Liver (tissue), 3 donors: ENCODE data around the gene TMEM176A.

Source experiments
- ATF3 ChIP-seq: IDR thresholded peaks from 2 replicates; pipeline ENCODE4 v1.6.1; 2016; ENCODE audit warnings: antibody characterized with exemption
- CTCF ChIP-seq: fragments of 150-350 bp; IDR thresholded peaks from 2 replicates; pipeline ENCODE4 v1.5.1; 2017; ENCODE audit warnings: improper control_type of control experiment, low read depth, low read length; ENCODE audit not compliant: missing input control
- EGR1 ChIP-seq, 2 donors: IDR thresholded peaks; 2 replicates each; pipeline ENCODE4 v1.6.1; 2016 to 2018; ENCODE audit warnings: antibody characterized with exemption in 2 of 2, low read depth in 2 of 2
- FOXA1 ChIP-seq: IDR thresholded peaks from 2 replicates; pipeline ENCODE4 v1.6.1; 2016; ENCODE audit warnings: antibody characterized with exemption
- GABPA ChIP-seq, 2 donors: IDR thresholded peaks in 1 of 2; conservative IDR thresholded peaks in 1 of 2; 2 replicates each; pipeline ENCODE4 v1.6.1; 2016; ENCODE audit warnings: antibody characterized with exemption in 2 of 2, mild to moderate bottlenecking in 1 of 2, moderate library complexity in 1 of 2
- HNF4A ChIP-seq, 2 donors: conservative IDR thresholded peaks; 2 replicates each; pipeline ENCODE4 v1.6.1; 2016; ENCODE audit warnings: antibody characterized with exemption in 2 of 2, mild to moderate bottlenecking in 2 of 2
- HNF4G ChIP-seq: IDR thresholded peaks from 2 replicates; pipeline ENCODE4 v1.6.1; 2016; ENCODE audit warnings: antibody characterized with exemption
- JUND ChIP-seq, 2 donors: IDR thresholded peaks; 2 replicates each; pipeline ENCODE4 v1.6.1; 2016; ENCODE audit warnings: antibody characterized with exemption in 2 of 2
- RAD21 ChIP-seq, 2 donors: IDR thresholded peaks; 2 replicates each; pipeline ENCODE4 v1.6.1; 2016; ENCODE audit warnings: antibody characterized with exemption in 2 of 2, mild to moderate bottlenecking in 2 of 2
- REST ChIP-seq: IDR thresholded peaks from 2 replicates; pipeline ENCODE4 v1.6.1; 2016; ENCODE audit warnings: antibody characterized with exemption, mild to moderate bottlenecking
- SP1 ChIP-seq: IDR thresholded peaks from 2 replicates; pipeline ENCODE4 v1.6.1; 2018; ENCODE audit warnings: antibody characterized with exemption, mild to moderate bottlenecking
- TAF1 ChIP-seq: conservative IDR thresholded peaks from 2 replicates; pipeline ENCODE4 v1.6.1; 2016; ENCODE audit warnings: antibody characterized with exemption, mild to moderate bottlenecking
- YY1 ChIP-seq: IDR thresholded peaks from 2 replicates; pipeline ENCODE4 v1.6.1; 2016; ENCODE audit warnings: antibody characterized with exemption, mild to moderate bottlenecking
- TF ChIP-seq, protein P1 (sequence below): IDR thresholded peaks from 2 replicates; pipeline ENCODE4 v1.6.1; 2016; ENCODE audit warnings: antibody characterized with exemption
- donor health status: healthy.
- donor health status: healthy.

DNA sequence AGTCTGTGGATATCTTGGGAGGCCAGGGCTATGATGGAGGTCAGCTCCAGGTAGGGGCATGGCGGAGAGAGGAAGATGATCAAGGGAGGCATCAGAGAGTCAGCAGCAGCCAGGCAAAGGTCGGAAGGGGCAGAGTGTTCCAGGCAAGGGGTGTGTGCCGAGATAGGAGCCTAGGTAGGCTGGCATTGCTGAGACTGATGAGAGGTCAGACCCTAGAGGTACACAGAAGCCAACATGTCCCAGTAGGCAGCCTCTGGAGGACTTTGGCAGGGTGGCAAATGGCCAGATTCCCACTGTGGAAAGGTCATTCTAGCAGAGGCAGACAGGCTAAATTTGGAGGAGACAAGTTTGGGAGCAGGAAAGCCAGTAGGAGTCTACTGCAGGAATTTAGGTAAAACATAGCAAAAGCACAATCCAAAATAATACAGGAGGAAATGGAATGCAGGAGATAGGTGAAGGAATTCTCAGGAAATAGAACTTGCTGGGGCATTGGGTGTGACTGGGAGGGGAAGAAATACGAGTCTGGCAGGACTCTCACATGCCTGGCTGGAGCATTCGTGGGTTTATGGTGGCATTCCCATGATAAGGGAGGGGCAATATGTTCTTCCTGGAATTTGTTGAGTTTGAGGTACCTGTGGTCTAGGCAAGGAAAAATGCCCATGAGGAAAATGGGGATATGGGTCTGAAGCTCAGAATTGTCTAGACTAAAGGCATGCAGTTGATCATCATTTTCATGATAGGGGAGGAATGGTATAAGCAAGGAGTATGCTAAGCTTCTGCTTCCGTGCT, 25.7 kb downstream of the TMEM176A start:
- TF ChIP-seq CTCF = peak; percentile 14
- peak; percentile 98 for TF ChIP-seq SP1
- TF ChIP-seq, protein P1, sequence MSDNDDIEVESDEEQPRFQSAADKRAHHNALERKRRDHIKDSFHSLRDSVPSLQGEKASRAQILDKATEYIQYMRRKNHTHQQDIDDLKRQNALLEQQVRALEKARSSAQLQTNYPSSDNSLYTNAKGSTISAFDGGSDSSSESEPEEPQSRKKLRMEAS = peak; percentile 70
- peak; percentile 57 for TF ChIP-seq ATF3
- peak; percentile 88 for TF ChIP-seq YY1
- peak; percentile 78 for TF ChIP-seq REST
- TF ChIP-seq GABPA (IDR thresholded peaks at IDR 0.05 in 1 of 2, conservative IDR thresholded peaks at IDR 0.05 in 1 of 2) = no peak
- TF ChIP-seq TAF1 = no peak
- TF ChIP-seq HNF4G = peak; percentile 96
- peak; percentile 50 to 67 for TF ChIP-seq RAD21 (IDR thresholded peaks at IDR 0.05)
- peak; percentile 96 to 97 for TF ChIP-seq HNF4A (conservative IDR thresholded peaks at IDR 0.05)
- peak; percentile 67 for TF ChIP-seq FOXA1
- peak; percentile 80 to 85 for TF ChIP-seq JUND (IDR thresholded peaks at IDR 0.05)
- TF ChIP-seq EGR1 (IDR thresholded peaks at IDR 0.05; ENCODE audit: low read depth in 2 of 2) = no peak
